GM23338 (cell line): ENCODE measurements around the gene TKFC. TPM values are rescaled to one million over a fixed set of nuclear protein-coding genes. Genes with fewer than 3 reads are reported as not detected.

Source experiments
- ATAC-seq: fragments of 200-7000 bp; cut with Tn5 transposase; 3 replicates; pipeline ENCODE4 v1.9.1; 2020
- DNase-seq: peaks from one replicate; pipeline ENCODE4 v3.0.0-alpha.2; 2015; ENCODE audit warnings: low spot score
- H2AFZ ChIP-seq: fragments of 200-600 bp; sonication (generic); 2 replicates; pipeline ENCODE4 v1.8.0; 2016; ENCODE audit warnings: antibody characterized with exemption, mild to moderate bottlenecking, moderate library complexity
- H3F3A ChIP-seq: fragments of 200-600 bp; sonication (generic); replicated peaks from 2 replicates; pipeline ENCODE4 v1.8.0; 2017; ENCODE audit warnings: antibody characterized with exemption, mixed run types, low read depth
- H3K27ac ChIP-seq: fragments of 200-600 bp; sonication (generic); 2 replicates; pipeline ENCODE4 v1.6.1; 2016; ENCODE audit warnings: low read depth
- H3K27me3 ChIP-seq: fragments of 200-600 bp; sonication (generic); 2 replicates; pipeline ENCODE4 v1.8.0; 2016; ENCODE audit warnings: mild to moderate bottlenecking, mixed run types, moderate library complexity; ENCODE audit not compliant: insufficient read depth
- H3K36me3 ChIP-seq: fragments of 200-600 bp; sonication (generic); 2 replicates; pipeline ENCODE4 v1.8.0; 2016; ENCODE audit warnings: mild to moderate bottlenecking; ENCODE audit not compliant: insufficient read depth
- H3K4me1 ChIP-seq: fragments of 200-600 bp; sonication (generic); 2 replicates; pipeline ENCODE4 v1.8.0; 2016; ENCODE audit warnings: mild to moderate bottlenecking, moderate library complexity; ENCODE audit not compliant: insufficient read depth
- H3K4me2 ChIP-seq: fragments of 200-600 bp; sonication (generic); 2 replicates; pipeline ENCODE4 v1.7.1; 2017; ENCODE audit warnings: mixed run types
- H3K4me3 ChIP-seq: fragments of 200-600 bp; sonication (generic); 2 replicates; pipeline ENCODE4 v1.6.1; 2016; ENCODE audit warnings: mixed run types
- H3K79me2 ChIP-seq: fragments of 200-600 bp; sonication (generic); replicated peaks from 2 replicates; pipeline ENCODE4 v1.8.0; 2017; ENCODE audit warnings: mild to moderate bottlenecking; ENCODE audit not compliant: insufficient read depth
- H3K9me2 ChIP-seq: fragments of 200-600 bp; sonication (generic); 2 replicates; pipeline ENCODE4 v1.8.0; 2017; ENCODE audit not compliant: insufficient read depth
- H4K20me1 ChIP-seq: fragments of 200-600 bp; sonication (generic); replicated peaks from 2 replicates; pipeline ENCODE4 v1.8.0; 2017; ENCODE audit warnings: mild to moderate bottlenecking; ENCODE audit not compliant: insufficient read depth
- H3K27ac Mint-ChIP-seq: 2 replicates; pipeline ENCODE4 v1.8.0; 2020; ENCODE audit warnings: inconsistent platforms, mild to moderate bottlenecking, moderate library complexity, mixed read lengths
- H3K27me3 Mint-ChIP-seq: 3 replicates; pipeline ENCODE4 v1.8.0; 2022; ENCODE audit warnings: low read depth, mild to moderate bottlenecking, moderate library complexity, mixed read lengths, inconsistent platforms; ENCODE audit not compliant: insufficient read depth, poor library complexity
- H3K36me3 Mint-ChIP-seq: 3 replicates; pipeline ENCODE4 v1.8.0; 2021; ENCODE audit warnings: low read depth, mild to moderate bottlenecking, inconsistent platforms, moderate library complexity, mixed read lengths
- H3K4me1 Mint-ChIP-seq: 3 replicates; pipeline ENCODE4 v1.8.0; 2020; ENCODE audit warnings: mild to moderate bottlenecking, inconsistent platforms, mixed read lengths
- H3K4me3 Mint-ChIP-seq: 3 replicates; pipeline ENCODE4 v1.8.0; 2021; ENCODE audit warnings: moderate library complexity, mild to moderate bottlenecking, inconsistent platforms, mixed read lengths
- H3K9me3 Mint-ChIP-seq: 3 replicates; pipeline ENCODE4 v1.8.0; 2020; ENCODE audit warnings: moderate library complexity, mild to moderate bottlenecking, inconsistent platforms, mixed read lengths
- CREB1 ChIP-seq: fragments of 250-450 bp; sonication (Bioruptor Pico); IDR thresholded peaks from 2 replicates; pipeline ENCODE4 v1.5.0; 2020; ENCODE audit warnings: low read depth, mild to moderate bottlenecking, moderate library complexity
- CTCF ChIP-seq, 2 experiments: fragments of 200-600 bp in 1 of 2; sonication (generic) in 1 of 2; conservative IDR thresholded peaks; 2 replicates each; pipeline versions ENCODE4 v1.5.1 to v1.6.1; 2016 to 2017; ENCODE audit warnings: antibody characterized with exemption in 2 of 2, low read depth in 2 of 2, mild to moderate bottlenecking in 2 of 2, moderate library complexity in 1 of 2
- EZH2phosphoT487 ChIP-seq: fragments of 200-600 bp; sonication (generic); IDR thresholded peaks from one replicate; pipeline ENCODE4 v1.8.1; 2018; ENCODE audit warnings: antibody characterized with exemption; ENCODE audit not compliant: unreplicated experiment
- JUNB ChIP-seq: IDR thresholded peaks from one replicate; pipeline ENCODE4 v1.6.1; 2016; ENCODE audit warnings: antibody characterized with exemption; ENCODE audit not compliant: unreplicated experiment
- POLR2AphosphoS5 ChIP-seq: IDR thresholded peaks from 2 replicates; pipeline ENCODE4 v1.6.1; 2016; ENCODE audit warnings: antibody characterized with exemption, low read depth
- REST ChIP-seq: IDR thresholded peaks from one replicate; pipeline ENCODE4 v1.6.1; 2018; ENCODE audit warnings: antibody characterized with exemption; ENCODE audit not compliant: unreplicated experiment
- STAT1 ChIP-seq: IDR thresholded peaks from one replicate; pipeline ENCODE4 v1.6.1; 2016; ENCODE audit warnings: antibody characterized with exemption; ENCODE audit not compliant: unreplicated experiment
- ZNF114 ChIP-seq: fragments of 250-450 bp; sonication (Bioruptor Pico); IDR thresholded peaks from 2 replicates; pipeline ENCODE4 v1.5.0; 2020; ENCODE audit warnings: mild to moderate bottlenecking, moderate library complexity
- ZNF331 ChIP-seq: fragments of 250-450 bp; sonication (Bioruptor Pico); IDR thresholded peaks from 2 replicates; pipeline ENCODE4 v1.5.0; 2020; ENCODE audit warnings: low read depth, mild to moderate bottlenecking, moderate library complexity
- ZNF462 ChIP-seq: fragments of 250-450 bp; sonication (Bioruptor Pico); IDR thresholded peaks from 2 replicates; pipeline ENCODE4 v1.5.0; 2020; ENCODE audit warnings: mild to moderate bottlenecking, moderate library complexity
- polyA plus RNA-seq: library from polyadenylated mRNA; unstranded; fragments of >200 nt; fragmentation: Nextera tagmentation; extraction: Ambion mirVana; gene quantifications from 2 replicates; pipeline ENCODE4 v1.2.1, GENCODE V29; 2016
- total RNA-seq: library from RNA; depleted of rRNA; stranded (reverse); fragments of >200 nt; shearing (Covaris generic); gene quantifications from 2 replicates; pipeline ENCODE4 v1.2.3, GENCODE V29; 2014

The TKFC gene
- total and polyA plus RNA-seq, 2 experiments from 2014 or later, result 21.7 to 46.9 TPM

- peaks cover 37% of the 10 kb centered on the region for H3K36me3 ChIP-seq
- H3K27ac ChIP-seq, result no peak overlapping the region
- H3F3A ChIP-seq, result peaks cover 12% of the 10 kb centered on the region
- no peak for TF ChIP-seq REST
- no peak for TF ChIP-seq POLR2AphosphoS5
- no peak for TF ChIP-seq ZNF462 (CRISPR knock-in tag)
- no peak for TF ChIP-seq ZNF114 (CRISPR knock-in tag)
- no peak for TF ChIP-seq JUNB
- TF ChIP-seq EZH2phosphoT487, result no peak
- no peak for TF ChIP-seq STAT1
- TF ChIP-seq CREB1 (CRISPR knock-in tag), result no peak
- TF ChIP-seq ZNF331 (CRISPR knock-in tag), result no peak
- no peak for TF ChIP-seq CTCF (conservative IDR thresholded peaks at IDR 0.05; ENCODE audit: low read depth in 2 of 2)
- peaks cover 16% of the 10 kb centered on the region for H3K4me1 Mint-ChIP-seq
- H3K79me2 ChIP-seq, result peaks cover 1% of the 10 kb centered on the region; the same call in 1 of the 2 replicates
- H2AFZ ChIP-seq, result no peak overlapping the region
- no peak overlapping the region for H3K4me3 Mint-ChIP-seq
- H3K4me3 ChIP-seq, result no peak overlapping the region
- H3K9me2 ChIP-seq, result no peaks in the 10 kb centered on the region
- peak overlapping the region; percentile 69 for H3K27ac Mint-ChIP-seq
- H3K4me1 ChIP-seq, result peaks cover 4% of the 10 kb centered on the region; the same call in 1 of the 2 replicates
- peaks cover 6% of the 10 kb centered on the region; the same call in 1 of the 2 replicates for H4K20me1 ChIP-seq
- no peak for DNase-seq
- H3K27me3 Mint-ChIP-seq, result peaks cover 7% of the 10 kb centered on the region
- H3K36me3 Mint-ChIP-seq, result peaks cover 66% of the 10 kb centered on the region
- H3K9me3 Mint-ChIP-seq, result no peaks in the 10 kb centered on the region; the same call in 2 of the 3 replicates
- H3K27me3 ChIP-seq, result peaks cover 5% of the 10 kb centered on the region
- H3K4me2 ChIP-seq, result no peak overlapping the region
- no peak for ATAC-seq
These were observed 34.3 kb upstream of the TKFC start for GRCh38 chr11:61298663-61299244.
